B cell (primary cell): ENCODE data around the gene LGI1. TPM values are rescaled to one million over a fixed set of nuclear protein-coding genes. Genes with fewer than 3 reads are reported as not detected.

Experiments used
- ATAC-seq: fragments of 200-7000 bp; cut with Tn5 transposase; one replicate; pipeline ENCODE4 v1.10.0; 2021; ENCODE audit warnings: low read depth, mild to moderate bottlenecking, moderate number of reproducible peaks, moderate library complexity
- CTCF ChIA-PET: fragments of 350-600 bp; sonication (Branson Sonifier 250); formaldehyde crosslinking; loops from one replicate; lab custom pipeline; 2021; ENCODE audit warnings: antibody characterized with exemption, inconsistent platforms; lab: Charles Lee
- POLR2A ChIA-PET: fragments of 350-600 bp; sonication (Branson Sonifier 250); formaldehyde crosslinking; loops from one replicate; lab custom pipeline; 2021; ENCODE audit warnings: antibody characterized with exemption; lab: Charles Lee
- DNase-seq: peaks from one replicate; pipeline ENCODE4 v3.0.0; 2013
- H2AFZ ChIP-seq: 2 replicates; pipeline ENCODE4 v1.6.1; 2012; ENCODE audit warnings: mild to moderate bottlenecking, low read depth, low read length; ENCODE audit not compliant: insufficient read depth, poor library complexity, severe bottlenecking
- H3K27ac ChIP-seq, 2 donors: 1 replicate in 1 of 2; 2 replicates in 1 of 2; pipeline ENCODE4 v1.5.1; 2012 to 2013; ENCODE audit warnings: low read length in 2 of 2, mild to moderate bottlenecking in 2 of 2, moderate library complexity in 1 of 2
- H3K27me3 ChIP-seq, 4 experiments: fragments of 200-600 bp in 1 of 4; sonication (generic) in 1 of 4; replicated peaks in 1 of 4; 1 replicate in 2 of 4; 2 replicates in 2 of 4; pipeline versions ENCODE4 v1.6.1 to v1.7.0; 2013 to 2016; ENCODE audit warnings: low read length in 3 of 4, mild to moderate bottlenecking in 2 of 4, mixed read lengths in 1 of 4, moderate library complexity in 1 of 4; ENCODE audit not compliant: insufficient read depth in 4 of 4, control insufficient read depth in 3 of 4; ENCODE audit errors: control extremely low read depth in 1 of 4
- H3K36me3 ChIP-seq, 2 experiments: replicated peaks in 1 of 2; 1 replicate in 1 of 2; 2 replicates in 1 of 2; pipeline versions ENCODE4 v1.6.1 to v1.7.1; 2013; ENCODE audit warnings: low read length in 1 of 2; ENCODE audit not compliant: insufficient read depth in 2 of 2, control insufficient read depth in 1 of 2; ENCODE audit errors: control extremely low read depth in 1 of 2, extremely low read depth in 1 of 2
- H3K4me1 ChIP-seq, 2 donors: fragments of 200-600 bp in 1 of 2; sonication (generic) in 1 of 2; 1 replicate in 1 of 2; 2 replicates in 1 of 2; pipeline versions ENCODE4 v1.5.1 to v1.6.1; 2013 to 2017; ENCODE audit warnings: low read length in 2 of 2; ENCODE audit not compliant: control insufficient read depth in 2 of 2, insufficient read depth in 2 of 2
- H3K4me2 ChIP-seq: replicated peaks from 2 replicates; pipeline ENCODE3; 2012; ENCODE audit warnings: mild to moderate bottlenecking, low read depth, low read length; ENCODE audit not compliant: poor library complexity, severe bottlenecking
- H3K4me3 ChIP-seq, 5 experiments: fragments of 200-600 bp in 1 of 5; sonication (generic) in 1 of 5; 1 replicate in 3 of 5; 2 replicates in 2 of 5; pipeline versions ENCODE4 v1.5.1 to v1.7.0; 2011 to 2016; ENCODE audit warnings: low read length in 4 of 5, mild to moderate bottlenecking in 4 of 5, low read depth in 2 of 5, control low read depth in 1 of 5, moderate library complexity in 1 of 5; ENCODE audit not compliant: insufficient read depth in 1 of 5; ENCODE audit errors: control extremely low read depth in 1 of 5, extremely low read depth in 1 of 5
- H3K79me2 ChIP-seq: fragments of 200-600 bp; sonication (generic); one replicate; pipeline ENCODE4 v1.6.0; 2016; ENCODE audit warnings: low read length; ENCODE audit not compliant: control insufficient read depth, insufficient read depth
- H3K9ac ChIP-seq: fragments of 200-600 bp; sonication (generic); 2 replicates; pipeline ENCODE4 v1.6.1; 2017; ENCODE audit warnings: mild to moderate bottlenecking, low read length, moderate library complexity
- H3K9me3 ChIP-seq, 3 donors: one replicate each; pipeline versions ENCODE4 v1.6.1 to v1.7.1; 2013; ENCODE audit warnings: low read length in 2 of 3; ENCODE audit not compliant: control insufficient read depth in 2 of 3, insufficient read depth in 1 of 3; ENCODE audit errors: control extremely low read depth in 1 of 3
- H4K20me1 ChIP-seq: 2 replicates; pipeline ENCODE4 v1.6.0; 2012; ENCODE audit warnings: mild to moderate bottlenecking, low read length; ENCODE audit not compliant: insufficient read depth, control insufficient read depth, poor library complexity, severe bottlenecking
- H3K27ac Mint-ChIP-seq: one replicate; pipeline ENCODE4 v1.8.0; 2021; ENCODE audit warnings: mixed read lengths
- H3K27me3 Mint-ChIP-seq: one replicate; pipeline ENCODE4 v1.8.0; 2021; ENCODE audit warnings: mixed read lengths
- H3K4me1 Mint-ChIP-seq: one replicate; pipeline ENCODE4 v1.8.0; 2021; ENCODE audit warnings: mixed read lengths
- H3K4me3 Mint-ChIP-seq: one replicate; pipeline ENCODE4 v1.8.0; 2021; ENCODE audit warnings: mixed read lengths
- H3K9me3 Mint-ChIP-seq: one replicate; pipeline ENCODE4 v1.8.0; 2022; ENCODE audit warnings: mixed read lengths; ENCODE audit not compliant: insufficient read depth
- CTCF ChIP-seq: fragments of 200-600 bp; IDR thresholded peaks from one replicate; pipeline ENCODE4 v1.8.0; 2022; ENCODE audit warnings: antibody characterized with exemption, mild to moderate bottlenecking
- EZH2 ChIP-seq: IDR thresholded peaks from 2 replicates; pipeline ENCODE4 v1.6.1; 2012; ENCODE audit warnings: borderline replicate concordance, low read depth, mild to moderate bottlenecking, moderate library complexity, low read length; ENCODE audit not compliant: insufficient read depth, poor library complexity, severe bottlenecking
- WGBS: methylation state at CpG from one replicate; pipeline ENCODE4 v1.1.5; 2013; ENCODE audit warnings: missing lambda C conversion rate; ENCODE audit not compliant: insufficient coverage; 5-methylcytosine and 5-hydroxymethylcytosine counted together
- intact Hi-C: fragments of 100-400 bp; cut with micrococcal nuclease; formaldehyde crosslinking; loops from one replicate; pipeline ENCODE4 v1.10.0; 2022
- polyA plus RNA-seq: library from polyadenylated mRNA; depleted of rRNA; stranded (reverse); fragments of >200 nt; gene quantifications from 2 replicates; pipeline ENCODE4 v1.2.3, GENCODE V29; 2012
- total RNA-seq, 2 donors: library from RNA; stranded (reverse); fragments of 120-200 nt in 1 of 2; gene quantifications; 1 replicate in 1 of 2; 2 replicates in 1 of 2; pipeline versions ENCODE4 v1.2.3 to v1.2.4, GENCODE V29; 2013 to 2022

Gene LGI1
- total and polyA plus RNA-seq, 2 donors (not counting 1 experiment from before 2014, with no cell fraction given) = not detected

- no peak for DNase-seq
- Histone ChIP-seq H3K4me3 (no peak overlapping the region), H2AFZ (no peak overlapping the region), H3K36me3 (no peaks in the 10 kb centered on the region), H3K4me1 (no peaks in the 10 kb centered on the region), H3K27ac (no peak overlapping the region), H3K27me3 (peaks cover 0 to 2% (median 0%) of the 10 kb centered on the region in 4 experiments), H4K20me1 (no peaks in the 10 kb centered on the region), H3K79me2 (no peaks in the 10 kb centered on the region), H3K4me2 (no peak overlapping the region), H3K9ac (no peak overlapping the region), H3K9me3 (no peaks in the 10 kb centered on the region)
- intact Hi-C loops = no loop called here
- no peak for ATAC-seq
- POLR2A ChIA-PET = no interaction called here
- Mint-ChIP-seq H3K27ac (no peak overlapping the region), H3K4me3 (no peak overlapping the region), H3K9me3 (no peaks in the 10 kb centered on the region), H3K4me1 (no peaks in the 10 kb centered on the region), H3K27me3 (peaks cover 12% of the 10 kb centered on the region)
- CTCF ChIA-PET = interaction anchor here (0.7 kb wide), 1 partner anchor 83 kb away, joined by 3 read pairs; no protein-coding TSS in a partner anchor
- WGBS = no CpG with 5 or more reads among the region's 3 CpGs
- TF ChIP-seq EZH2 (no peak), CTCF (no peak)
These were observed 30.9 kb downstream of the LGI1 start for GRCh38 chr10:93788413-93789208.

- Histone ChIP-seq H2AFZ (no peak overlapping the region), H3K9ac (no peak overlapping the region), H4K20me1 (no peaks in the 10 kb centered on the region), H3K9me3 (no peaks in the 10 kb centered on the region), H3K36me3 (no peaks in the 10 kb centered on the region), H3K79me2 (no peaks in the 10 kb centered on the region), H3K27ac (no peak overlapping the region), H3K27me3 (no peaks in the 10 kb centered on the region), H3K4me2 (no peak overlapping the region), H3K4me1 (no peaks in the 10 kb centered on the region), H3K4me3 (no peak overlapping the region)
- Mint-ChIP-seq H3K27ac (no peak overlapping the region), H3K27me3 (peaks cover 16% of the 10 kb centered on the region), H3K9me3 (no peaks in the 10 kb centered on the region), H3K4me3 (no peak overlapping the region), H3K4me1 (no peaks in the 10 kb centered on the region)
- ChIA-PET POLR2A (no interaction called here), CTCF (no interaction called here)
- intact Hi-C loops = no loop called here
- no peak for DNase-seq
- ATAC-seq = no peak
- no peak for TF ChIP-seq EZH2
- TF ChIP-seq CTCF = no peak
- WGBS = 100% methylated on average over 2 of the region's 3 CpGs
These were observed 32.7 kb downstream of the LGI1 start for GRCh38 chr10:93790439-93790838.
